WERI-Rb-1 (cell line): Measurements from ENCODE around the gene LHFPL6.
A peak's percentile ranks its signal among the peaks of the same experiment; 100 is the strongest.

ENCODE experiments used
- DNase-seq: peaks from one replicate; pipeline ENCODE4 v3.0.0-alpha.2; 2020
- H3K27ac ChIP-seq: fragments of 250-450 bp; sonication (Bioruptor Pico); 2 replicates; pipeline ENCODE4 v1.5.1; 2020; ENCODE audit warnings: mild to moderate bottlenecking, moderate library complexity
- H3K27me3 ChIP-seq: fragments of 250-450 bp; sonication (Bioruptor Pico); 2 replicates; pipeline ENCODE4 v1.5.1; 2021; ENCODE audit warnings: mild to moderate bottlenecking, low read depth, moderate library complexity; ENCODE audit not compliant: insufficient read depth, severe bottlenecking
- H3K36me3 ChIP-seq: fragments of 250-450 bp; sonication (Bioruptor Pico); 2 replicates; pipeline ENCODE4 v1.5.1; 2020; ENCODE audit warnings: mild to moderate bottlenecking, moderate library complexity
- H3K4me3 ChIP-seq: 2 replicates; pipeline ENCODE4 v1.5.1; 2011; ENCODE audit warnings: low read depth, mild to moderate bottlenecking, control low read depth, low read length
- H3K9me3 ChIP-seq: fragments of 250-450 bp; sonication (Bioruptor Pico); 2 replicates; pipeline ENCODE4 v1.5.1; 2021; ENCODE audit warnings: mild to moderate bottlenecking, moderate library complexity; ENCODE audit not compliant: severe bottlenecking
- TF ChIP-seq, protein P1 (sequence below): IDR thresholded peaks from 2 replicates; pipeline ENCODE4 v1.5.1; 2011; ENCODE audit warnings: low read depth, mild to moderate bottlenecking, control low read depth, inconsistent platforms, low read length

LHFPL6 gene

DNA sequence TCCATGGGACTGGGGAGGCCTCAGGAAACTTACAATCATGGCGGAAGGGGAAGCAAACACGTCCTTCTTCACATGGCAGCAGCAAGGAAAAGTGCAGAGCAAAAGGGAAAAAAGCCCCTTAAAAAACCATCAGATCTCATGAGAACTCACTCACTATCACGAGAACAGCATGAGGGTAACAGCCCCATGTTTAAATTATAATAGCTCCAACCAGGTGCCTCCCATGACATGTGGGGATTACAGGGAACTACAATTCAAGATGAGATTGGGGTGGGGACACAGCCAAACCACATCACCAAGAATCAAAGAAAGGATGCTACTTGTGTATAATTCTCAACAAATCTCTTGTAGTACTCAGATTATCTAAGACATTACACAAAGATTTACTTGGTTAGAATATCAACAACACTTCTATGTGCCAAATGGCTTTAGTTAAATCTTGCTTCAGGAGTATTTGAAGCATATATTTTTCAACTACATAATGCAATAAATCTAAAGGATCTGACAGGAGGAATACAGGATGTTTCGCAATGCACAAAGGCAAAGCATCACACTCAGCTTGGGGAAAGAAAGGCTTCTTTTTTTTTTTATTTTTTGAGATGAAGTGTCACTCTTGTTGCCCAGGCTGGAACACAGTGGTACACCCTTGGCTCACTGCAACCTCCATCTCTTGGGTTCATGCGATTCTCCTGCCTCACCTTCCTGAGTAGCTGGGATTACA, 180.0 kb downstream of the LHFPL6 start:
- Histone ChIP-seq H3K27me3 (no peaks in the 10 kb centered on the region), H3K9me3 (no peaks in the 10 kb centered on the region), H3K4me3 (no peak overlapping the region), H3K36me3 (no peaks in the 10 kb centered on the region), H3K27ac (no peak overlapping the region)
- TF ChIP-seq, protein P1, sequence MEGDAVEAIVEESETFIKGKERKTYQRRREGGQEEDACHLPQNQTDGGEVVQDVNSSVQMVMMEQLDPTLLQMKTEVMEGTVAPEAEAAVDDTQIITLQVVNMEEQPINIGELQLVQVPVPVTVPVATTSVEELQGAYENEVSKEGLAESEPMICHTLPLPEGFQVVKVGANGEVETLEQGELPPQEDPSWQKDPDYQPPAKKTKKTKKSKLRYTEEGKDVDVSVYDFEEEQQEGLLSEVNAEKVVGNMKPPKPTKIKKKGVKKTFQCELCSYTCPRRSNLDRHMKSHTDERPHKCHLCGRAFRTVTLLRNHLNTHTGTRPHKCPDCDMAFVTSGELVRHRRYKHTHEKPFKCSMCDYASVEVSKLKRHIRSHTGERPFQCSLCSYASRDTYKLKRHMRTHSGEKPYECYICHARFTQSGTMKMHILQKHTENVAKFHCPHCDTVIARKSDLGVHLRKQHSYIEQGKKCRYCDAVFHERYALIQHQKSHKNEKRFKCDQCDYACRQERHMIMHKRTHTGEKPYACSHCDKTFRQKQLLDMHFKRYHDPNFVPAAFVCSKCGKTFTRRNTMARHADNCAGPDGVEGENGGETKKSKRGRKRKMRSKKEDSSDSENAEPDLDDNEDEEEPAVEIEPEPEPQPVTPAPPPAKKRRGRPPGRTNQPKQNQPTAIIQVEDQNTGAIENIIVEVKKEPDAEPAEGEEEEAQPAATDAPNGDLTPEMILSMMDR, result no peak
- DNase-seq, result no peak

DNA sequence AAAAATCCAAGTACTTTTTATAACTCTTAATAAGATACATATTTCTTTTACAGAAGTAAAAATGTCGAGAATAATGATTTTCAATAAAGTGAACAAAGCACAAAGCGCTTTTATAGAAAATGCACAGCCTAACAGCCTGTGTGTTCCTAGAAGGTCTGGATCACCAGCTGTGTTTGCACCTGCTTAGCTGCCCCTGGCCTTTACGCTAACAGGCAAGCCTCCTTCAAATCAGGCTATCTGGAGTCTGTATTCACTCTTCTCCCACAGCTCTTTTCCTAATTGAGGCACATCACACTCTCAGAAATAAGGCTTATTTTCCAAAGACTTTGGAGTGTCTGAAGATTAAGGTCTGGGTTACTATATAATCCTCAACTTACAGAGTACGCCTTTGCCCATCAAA, 183.1 kb downstream of the LHFPL6 start:
- Histone ChIP-seq H3K9me3 (no peaks in the 10 kb centered on the region), H3K36me3 (no peaks in the 10 kb centered on the region), H3K27me3 (no peaks in the 10 kb centered on the region), H3K4me3 (no peak overlapping the region), H3K27ac (no peak overlapping the region)
- TF ChIP-seq, protein P1, result no peak
- DNase-seq, result no peak

DNA sequence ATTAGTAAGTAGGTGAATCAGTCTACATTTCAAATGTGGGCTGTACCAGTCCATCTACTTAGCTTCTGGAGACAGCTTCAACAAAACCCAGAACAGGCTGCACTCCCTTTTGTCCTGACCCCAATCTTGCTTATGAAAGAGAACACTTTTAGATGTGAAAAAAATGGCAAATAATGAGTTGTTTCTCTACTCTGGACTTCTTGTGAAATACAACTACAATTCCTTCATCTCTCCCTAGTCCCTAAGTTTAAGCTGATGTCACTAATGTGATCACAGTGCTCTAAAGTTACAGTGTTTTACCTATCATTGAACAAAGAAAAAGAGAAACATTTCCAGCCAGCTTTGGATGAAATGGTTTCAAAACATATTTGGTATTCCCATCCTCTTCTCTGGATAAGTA, 183.9 kb downstream of the LHFPL6 start:
- no peaks in the 10 kb centered on the region for H3K36me3 ChIP-seq
- DNase-seq, result no peak
- no peak overlapping the region for H3K4me3 ChIP-seq
- TF ChIP-seq, protein P1, result no peak
- H3K27me3 ChIP-seq, result no peaks in the 10 kb centered on the region
- H3K27ac ChIP-seq, result no peak overlapping the region
- H3K9me3 ChIP-seq, result no peaks in the 10 kb centered on the region

DNA sequence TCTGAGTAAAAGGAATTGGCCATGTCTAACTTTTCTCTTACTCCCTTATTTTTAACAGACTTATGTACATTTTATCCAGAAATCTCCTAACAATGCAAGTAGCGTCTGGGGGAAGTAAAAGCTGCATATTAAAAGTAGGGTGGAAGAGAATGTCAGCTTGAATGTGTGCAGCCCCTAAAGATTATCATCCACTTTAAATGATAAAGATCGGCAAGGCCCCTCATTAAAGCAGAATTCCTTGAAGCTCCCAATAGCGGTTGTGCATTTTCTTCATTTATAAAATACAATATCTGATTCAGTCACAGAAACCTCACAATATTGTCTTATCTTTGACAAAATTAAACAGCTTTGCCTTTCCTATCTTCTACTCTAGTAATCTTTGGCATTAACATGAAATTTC, 184.6 kb downstream of the LHFPL6 start:
- no peak for DNase-seq
- TF ChIP-seq, protein P1, result no peak
- Histone ChIP-seq H3K4me3 (no peak overlapping the region), H3K36me3 (no peaks in the 10 kb centered on the region), H3K9me3 (no peaks in the 10 kb centered on the region), H3K27ac (no peak overlapping the region), H3K27me3 (no peaks in the 10 kb centered on the region)

DNA sequence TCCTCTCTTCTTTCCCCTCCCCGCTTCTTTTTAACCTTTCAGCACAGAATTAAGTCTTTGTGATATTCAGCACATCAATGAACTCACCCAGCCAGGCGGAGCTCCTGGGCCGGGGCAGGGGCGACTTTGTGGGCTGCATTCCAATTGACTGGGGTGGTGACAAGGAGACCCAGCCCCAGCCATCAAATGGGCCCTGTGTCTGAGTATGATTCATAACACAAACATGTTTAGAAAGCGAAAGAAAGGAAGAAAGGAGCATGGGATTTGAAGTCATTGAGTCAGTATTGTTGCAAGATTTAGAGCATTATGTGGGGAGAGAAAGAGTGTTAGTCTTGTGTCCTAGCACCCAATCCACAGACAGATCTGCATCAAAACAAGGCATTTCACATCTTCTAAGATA, 185.3 kb downstream of the LHFPL6 start:
- H3K4me3 ChIP-seq, result no peak overlapping the region
- H3K27me3 ChIP-seq, result no peaks in the 10 kb centered on the region
- no peak for DNase-seq
- TF ChIP-seq, protein P1, result no peak
- H3K36me3 ChIP-seq, result no peaks in the 10 kb centered on the region
- no peak overlapping the region for H3K27ac ChIP-seq
- no peaks in the 10 kb centered on the region for H3K9me3 ChIP-seq

DNA sequence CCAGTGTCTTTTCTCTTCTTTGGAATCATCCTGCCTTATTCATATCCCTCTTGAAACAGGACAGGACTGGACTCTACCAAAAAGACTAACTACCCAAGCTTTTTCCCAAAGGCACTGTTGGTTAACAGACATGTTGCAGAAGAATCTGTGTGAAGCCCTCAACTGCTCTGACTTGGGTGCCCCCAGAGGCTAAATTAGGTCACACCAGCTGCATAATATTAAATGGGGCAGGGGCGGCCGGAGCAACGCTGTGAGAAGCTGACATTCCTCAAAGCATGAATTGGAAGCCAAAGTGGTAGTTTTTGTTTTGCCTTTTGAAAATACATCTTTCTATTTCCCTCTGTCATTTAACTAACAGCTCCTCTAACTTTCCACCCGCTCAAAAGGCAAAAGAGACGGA, 185.9 kb downstream of the LHFPL6 start:
- H3K27ac ChIP-seq, result no peak overlapping the region
- no peaks in the 10 kb centered on the region for H3K36me3 ChIP-seq
- DNase-seq, result no peak
- TF ChIP-seq, protein P1, result peak; percentile 19; the same call in 1 of the 2 replicates
- H3K4me3 ChIP-seq, result no peak overlapping the region
- H3K27me3 ChIP-seq, result no peaks in the 10 kb centered on the region
- H3K9me3 ChIP-seq, result no peaks in the 10 kb centered on the region
